ENCODE results near the gene SLC35A5. TPM values are rescaled to one million over a fixed set of nuclear protein-coding genes. Genes with fewer than 3 reads are reported as not detected.

The SLC35A5 gene
- total RNA-seq, 1 experiment from 2014 or later, result 37.8 TPM

DNA sequence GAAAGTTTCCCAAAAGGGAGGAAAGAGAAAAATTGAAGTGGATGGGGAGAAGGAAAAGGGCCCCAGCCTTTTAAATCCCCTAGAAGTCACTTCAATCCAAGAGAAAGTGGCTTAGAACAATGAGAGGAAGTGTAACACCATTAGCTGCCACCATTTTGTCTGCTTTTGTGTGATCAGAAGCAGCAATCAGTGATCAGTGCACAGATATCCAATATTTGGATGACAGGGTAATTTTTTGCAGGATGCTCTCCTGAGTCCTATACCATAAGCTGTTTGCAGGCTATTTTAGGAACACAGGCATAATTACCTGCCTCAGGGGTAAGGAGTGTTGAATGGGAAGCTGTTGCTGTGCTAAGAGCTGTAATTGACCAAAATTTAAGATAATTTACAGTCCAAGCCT lies 31.4 kb downstream of the SLC35A5 start:
- no peak for DNase-seq (ENCODE audit: low read depth, low spot score)
- Histone ChIP-seq H3K9me3 (ENCODE audit: control insufficient read depth, insufficient read depth, low read depth, low read length) (no peaks in the 10 kb centered on the region), H3K27me3 (ENCODE audit: control insufficient read depth, insufficient read depth, low read length) (no peaks in the 10 kb centered on the region), H3K36me3 (ENCODE audit: control insufficient read depth, insufficient read depth, low read length) (no peaks in the 10 kb centered on the region), H3K27ac (ENCODE audit: low read length) (no peak overlapping the region), H3K4me3 (ENCODE audit: low read depth in 2 of 2, low read length in 2 of 2) (no peak overlapping the region), H3K4me1 (ENCODE audit: control insufficient read depth, insufficient read depth, low read length) (no peaks in the 10 kb centered on the region)
- no TSS peak for BruUV-seq (replicated peaks)
- TF ChIP-seq, protein P1, sequence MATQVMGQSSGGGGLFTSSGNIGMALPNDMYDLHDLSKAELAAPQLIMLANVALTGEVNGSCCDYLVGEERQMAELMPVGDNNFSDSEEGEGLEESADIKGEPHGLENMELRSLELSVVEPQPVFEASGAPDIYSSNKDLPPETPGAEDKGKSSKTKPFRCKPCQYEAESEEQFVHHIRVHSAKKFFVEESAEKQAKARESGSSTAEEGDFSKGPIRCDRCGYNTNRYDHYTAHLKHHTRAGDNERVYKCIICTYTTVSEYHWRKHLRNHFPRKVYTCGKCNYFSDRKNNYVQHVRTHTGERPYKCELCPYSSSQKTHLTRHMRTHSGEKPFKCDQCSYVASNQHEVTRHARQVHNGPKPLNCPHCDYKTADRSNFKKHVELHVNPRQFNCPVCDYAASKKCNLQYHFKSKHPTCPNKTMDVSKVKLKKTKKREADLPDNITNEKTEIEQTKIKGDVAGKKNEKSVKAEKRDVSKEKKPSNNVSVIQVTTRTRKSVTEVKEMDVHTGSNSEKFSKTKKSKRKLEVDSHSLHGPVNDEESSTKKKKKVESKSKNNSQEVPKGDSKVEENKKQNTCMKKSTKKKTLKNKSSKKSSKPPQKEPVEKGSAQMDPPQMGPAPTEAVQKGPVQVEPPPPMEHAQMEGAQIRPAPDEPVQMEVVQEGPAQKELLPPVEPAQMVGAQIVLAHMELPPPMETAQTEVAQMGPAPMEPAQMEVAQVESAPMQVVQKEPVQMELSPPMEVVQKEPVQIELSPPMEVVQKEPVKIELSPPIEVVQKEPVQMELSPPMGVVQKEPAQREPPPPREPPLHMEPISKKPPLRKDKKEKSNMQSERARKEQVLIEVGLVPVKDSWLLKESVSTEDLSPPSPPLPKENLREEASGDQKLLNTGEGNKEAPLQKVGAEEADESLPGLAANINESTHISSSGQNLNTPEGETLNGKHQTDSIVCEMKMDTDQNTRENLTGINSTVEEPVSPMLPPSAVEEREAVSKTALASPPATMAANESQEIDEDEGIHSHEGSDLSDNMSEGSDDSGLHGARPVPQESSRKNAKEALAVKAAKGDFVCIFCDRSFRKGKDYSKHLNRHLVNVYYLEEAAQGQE (IDR thresholded peaks at IDR 0.05; ENCODE audit: insufficient read depth in 1 of 2, low read depth in 2 of 2, low read length in 1 of 2), result no peak
- intact Hi-C loops (cut with micrococcal nuclease; ENCODE audit: unreplicated experiment), result no loop called here
- POLR2A ChIA-PET, result no interaction called here
- in situ Hi-C loops (cut with HindIII; ENCODE audit: low pct_unique_long_range_greater_than_20kb, low sequenced_read_pairs), result no loop called here
- CTCF ChIA-PET, result no interaction called here
- ATAC-seq, result no peak

DNA sequence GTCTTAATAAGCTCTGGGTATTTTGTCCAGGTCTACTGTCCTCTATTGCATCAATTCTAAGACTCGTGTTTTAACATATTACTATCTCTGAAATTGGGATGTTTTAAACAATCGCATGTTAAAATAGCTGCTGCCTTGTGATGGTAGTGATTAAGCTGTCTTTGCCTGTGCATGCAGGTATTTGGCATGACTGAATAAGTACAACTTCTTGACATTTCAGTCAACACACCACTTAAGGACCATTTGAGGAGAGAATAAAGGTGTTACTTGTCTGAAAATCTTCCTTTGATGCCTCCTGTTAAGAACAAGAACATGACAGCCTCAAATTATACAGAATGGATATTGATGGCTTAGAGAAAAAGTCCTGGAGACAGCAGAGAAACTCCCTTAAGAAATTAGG lies 33.0 kb downstream of the SLC35A5 start:
- in situ Hi-C loops (cut with HindIII; ENCODE audit: low pct_unique_long_range_greater_than_20kb, low sequenced_read_pairs), result no loop called here
- intact Hi-C loops (cut with micrococcal nuclease; ENCODE audit: unreplicated experiment), result no loop called here
- no peaks in the 10 kb centered on the region for H3K4me1 ChIP-seq (ENCODE audit: control insufficient read depth, insufficient read depth, low read length)
- ATAC-seq (no peak), DNase-seq (ENCODE audit: low read depth, low spot score) (no peak)
- no peaks in the 10 kb centered on the region for H3K9me3 ChIP-seq (ENCODE audit: control insufficient read depth, insufficient read depth, low read depth, low read length)
- no peaks in the 10 kb centered on the region for H3K36me3 ChIP-seq (ENCODE audit: control insufficient read depth, insufficient read depth, low read length)
- no peak overlapping the region for H3K4me3 ChIP-seq (ENCODE audit: low read depth in 2 of 2, low read length in 2 of 2)
- CTCF ChIA-PET, result no interaction called here
- no peak overlapping the region for H3K27ac ChIP-seq (ENCODE audit: low read length)
- TF ChIP-seq, protein P1 (IDR thresholded peaks at IDR 0.05; ENCODE audit: insufficient read depth in 1 of 2, low read depth in 2 of 2, low read length in 1 of 2), result no peak
- TF ChIP-seq SIN3A (IDR thresholded peaks at IDR 0.05; ENCODE audit: borderline replicate concordance, insufficient read depth, low read depth, low read length) (no peak), POLR2AphosphoS5 (IDR thresholded peaks at IDR 0.05; ENCODE audit: low read depth, low read length) (no peak), TCF7L2 (IDR thresholded peaks at IDR 0.05; ENCODE audit: low read depth, low read length) (no peak)
- TF ChIP-seq, protein P2, sequence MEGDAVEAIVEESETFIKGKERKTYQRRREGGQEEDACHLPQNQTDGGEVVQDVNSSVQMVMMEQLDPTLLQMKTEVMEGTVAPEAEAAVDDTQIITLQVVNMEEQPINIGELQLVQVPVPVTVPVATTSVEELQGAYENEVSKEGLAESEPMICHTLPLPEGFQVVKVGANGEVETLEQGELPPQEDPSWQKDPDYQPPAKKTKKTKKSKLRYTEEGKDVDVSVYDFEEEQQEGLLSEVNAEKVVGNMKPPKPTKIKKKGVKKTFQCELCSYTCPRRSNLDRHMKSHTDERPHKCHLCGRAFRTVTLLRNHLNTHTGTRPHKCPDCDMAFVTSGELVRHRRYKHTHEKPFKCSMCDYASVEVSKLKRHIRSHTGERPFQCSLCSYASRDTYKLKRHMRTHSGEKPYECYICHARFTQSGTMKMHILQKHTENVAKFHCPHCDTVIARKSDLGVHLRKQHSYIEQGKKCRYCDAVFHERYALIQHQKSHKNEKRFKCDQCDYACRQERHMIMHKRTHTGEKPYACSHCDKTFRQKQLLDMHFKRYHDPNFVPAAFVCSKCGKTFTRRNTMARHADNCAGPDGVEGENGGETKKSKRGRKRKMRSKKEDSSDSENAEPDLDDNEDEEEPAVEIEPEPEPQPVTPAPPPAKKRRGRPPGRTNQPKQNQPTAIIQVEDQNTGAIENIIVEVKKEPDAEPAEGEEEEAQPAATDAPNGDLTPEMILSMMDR (IDR thresholded peaks at IDR 0.05), result no peak
- BruUV-seq (replicated peaks), result no TSS peak
- no peaks in the 10 kb centered on the region for H3K27me3 ChIP-seq (ENCODE audit: control insufficient read depth, insufficient read depth, low read length)
- POLR2A ChIA-PET, result no interaction called here
